Stimulated activated CD4-positive, alpha-beta T cell treated with anti-CD3 and anti-CD28 coated beads, Interleukin-15, amount 100 ng/mL, for 1 hour (primary cell): ENCODE data around the gene HSPB8.
"Not testable (repeated sequence)": the region's sequence is repeated elsewhere in the genome, so short reads cannot be mapped to it uniquely, and the experiment has no call there.

Experiments
- DNase-seq, 2 donors: peaks; one replicate each; pipeline ENCODE4 v3.0.0-alpha.2; 2020; ENCODE audit warnings: low read depth in 1 of 2, low spot score in 1 of 2

HSPB8 gene

DNA sequence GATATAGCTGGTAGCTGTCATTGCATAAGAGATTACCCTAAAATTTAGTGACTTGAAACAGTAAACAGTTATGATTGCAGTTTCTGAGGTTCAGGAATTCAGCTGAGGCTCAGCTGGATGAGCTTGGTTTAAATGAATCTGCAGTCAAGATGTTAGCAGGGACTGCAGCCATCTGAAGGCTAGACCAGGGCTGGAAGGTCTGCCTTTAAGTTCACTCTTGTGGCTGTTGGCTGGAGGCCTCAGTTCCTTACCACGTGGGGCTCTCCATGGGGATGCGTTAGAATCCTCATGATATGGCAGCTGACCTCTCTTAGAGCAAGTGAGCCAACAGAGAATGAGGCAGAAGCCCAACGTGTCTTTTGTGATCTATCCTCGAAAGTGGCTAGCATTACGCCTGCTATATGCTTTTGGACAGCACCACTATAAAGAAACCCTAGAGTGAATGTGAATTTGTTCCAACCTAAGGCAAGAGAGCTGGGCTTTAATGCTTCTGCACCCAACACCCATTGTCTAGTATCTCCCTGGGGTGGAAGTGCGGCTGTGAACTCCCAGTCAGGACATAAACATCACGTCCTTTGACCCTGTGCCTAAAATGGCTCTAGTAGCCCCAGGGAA lies 26.0 kb downstream of the HSPB8 start:
- DNase-seq: no peak

DNA sequence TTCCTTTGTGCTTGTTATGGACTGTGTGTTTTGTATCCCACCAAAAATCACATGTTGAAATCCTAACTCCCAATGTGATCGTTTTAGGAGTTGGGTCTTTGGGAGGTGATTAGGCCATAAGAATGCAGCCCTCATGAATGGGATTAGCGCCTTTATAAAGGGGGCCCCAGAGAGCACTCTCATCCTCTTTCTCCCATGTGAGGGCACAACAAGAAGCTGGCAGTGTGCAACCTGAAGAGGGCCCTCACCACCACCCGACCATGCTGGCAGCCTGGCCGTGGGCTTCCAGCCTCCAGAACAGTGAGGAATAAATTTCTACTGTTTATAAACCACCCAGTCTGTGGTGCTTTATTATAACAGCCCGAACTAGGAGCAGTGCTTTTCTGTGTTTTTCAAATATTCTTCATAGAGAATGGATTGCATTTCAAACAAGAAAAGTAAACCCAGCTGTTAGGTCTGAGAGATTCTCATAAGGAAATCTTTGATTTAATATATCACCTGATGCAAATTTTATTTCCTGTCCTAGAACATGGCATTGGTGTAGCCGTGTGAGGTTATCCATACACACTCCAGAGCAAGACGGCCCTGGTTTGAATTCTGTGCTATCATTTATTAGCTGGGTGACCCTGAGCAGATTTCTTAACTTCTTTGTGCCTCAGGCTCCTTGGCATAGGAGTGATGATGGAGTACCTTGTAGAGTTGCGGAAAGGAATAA lies 27.8 kb downstream of the HSPB8 start:
- DNase-seq: no peak

DNA sequence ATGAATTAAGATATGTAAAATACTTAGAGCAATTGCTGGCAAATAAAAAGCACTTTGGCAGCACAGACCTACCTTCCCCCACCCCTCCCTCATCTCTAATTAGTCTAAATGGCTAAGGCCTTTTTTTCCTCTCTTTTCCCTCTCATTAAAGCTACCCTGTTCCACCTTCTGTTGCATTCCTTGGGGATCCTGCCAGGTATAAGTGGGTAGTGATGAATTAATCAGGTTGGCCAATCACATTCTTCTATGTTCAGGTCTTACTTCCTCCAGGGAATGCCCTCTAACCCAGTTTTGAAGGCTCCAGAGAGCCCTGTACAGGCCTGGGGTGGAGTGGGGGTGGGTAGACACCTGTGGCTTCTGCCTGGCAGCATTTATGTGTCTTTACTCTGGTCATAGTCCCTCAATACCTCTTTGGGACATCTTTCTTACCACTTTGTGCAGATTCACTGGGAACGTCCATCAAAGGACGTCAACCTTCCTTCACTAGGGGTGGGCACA lies 28.4 kb downstream of the HSPB8 start:
- DNase-seq: no peak

DNA sequence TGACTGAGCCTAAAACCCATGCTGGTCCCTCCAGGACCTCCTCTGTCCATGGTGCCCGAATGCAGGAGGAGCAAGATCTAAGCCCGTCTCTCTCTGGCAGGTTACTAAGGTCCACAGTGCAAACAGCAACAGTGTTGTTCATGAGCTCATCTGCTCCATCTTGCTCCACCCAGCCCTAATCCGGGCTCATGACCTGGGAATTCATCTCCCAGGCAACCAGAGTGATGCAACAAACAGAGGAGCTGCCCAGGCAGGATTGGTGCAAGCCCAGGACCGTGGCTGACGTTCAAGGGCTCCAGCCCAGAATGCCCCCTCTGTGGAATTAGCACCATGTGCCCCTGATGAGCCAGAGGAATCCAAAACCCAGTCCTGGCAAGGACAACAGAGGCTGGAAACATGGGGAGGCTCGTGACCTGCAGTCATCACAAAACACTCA lies 29.9 kb downstream of the HSPB8 start:
- DNase-seq: no peak

DNA sequence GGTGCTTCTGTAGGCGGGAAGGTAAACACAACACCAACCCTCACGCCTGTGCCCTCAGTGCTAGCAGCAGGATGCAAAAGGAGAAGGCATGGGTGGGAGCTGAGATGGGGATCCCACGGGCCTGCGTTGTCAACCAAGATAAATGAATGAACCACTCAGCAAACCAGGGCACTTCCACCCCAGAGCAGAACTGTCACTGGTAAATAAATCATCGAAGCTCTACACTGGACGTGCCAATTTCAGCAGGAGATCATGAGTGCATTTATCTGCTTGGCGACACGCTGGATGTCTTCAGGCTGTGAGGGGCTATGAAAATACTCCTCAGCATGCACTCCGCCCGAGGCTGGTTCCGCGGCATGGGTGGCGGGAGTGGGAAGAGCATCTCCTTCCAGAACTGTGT lies 33.2 kb downstream of the HSPB8 start:
- DNase-seq: no peak

DNA sequence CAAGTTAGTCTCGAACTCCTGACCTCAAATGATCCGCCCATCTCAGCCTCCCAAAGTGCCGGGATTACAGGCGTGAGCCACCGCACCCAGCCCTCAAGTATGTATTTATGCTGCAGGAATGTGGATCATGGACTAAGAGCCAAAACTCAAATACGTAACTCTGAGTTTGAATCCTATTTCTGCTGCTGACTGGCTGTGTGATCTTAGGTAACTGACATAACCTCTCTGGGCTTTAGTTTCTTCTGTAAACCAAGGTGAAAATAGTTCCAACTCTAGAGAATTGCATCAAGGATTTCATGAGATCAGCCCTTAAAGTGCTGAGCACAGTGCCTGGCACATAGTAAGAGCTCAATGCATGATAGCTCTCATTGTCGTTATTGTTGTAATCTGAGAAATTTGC lies 37.4 kb downstream of the HSPB8 start:
- no peak for DNase-seq

DNA sequence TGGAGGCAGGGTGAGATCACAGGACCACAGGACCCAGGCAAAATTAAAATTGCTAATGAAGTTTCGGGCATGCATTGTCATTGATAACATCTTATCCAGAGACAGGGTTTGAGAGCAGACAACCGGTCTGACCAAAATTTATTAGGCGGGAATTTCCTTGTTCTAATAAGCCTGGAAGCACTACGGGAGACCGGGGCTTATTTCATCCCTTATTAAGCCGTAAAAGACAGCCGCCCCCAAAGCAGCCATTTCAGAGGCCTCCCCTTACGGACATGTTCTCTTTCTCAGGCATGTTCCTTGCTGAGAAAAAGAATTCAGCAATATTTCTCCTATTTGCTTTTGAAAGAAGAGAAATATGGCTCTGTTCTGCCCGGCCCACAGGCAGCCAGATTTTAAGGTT lies 40.1 kb downstream of the HSPB8 start:
- DNase-seq: not testable (repeated sequence)

DNA sequence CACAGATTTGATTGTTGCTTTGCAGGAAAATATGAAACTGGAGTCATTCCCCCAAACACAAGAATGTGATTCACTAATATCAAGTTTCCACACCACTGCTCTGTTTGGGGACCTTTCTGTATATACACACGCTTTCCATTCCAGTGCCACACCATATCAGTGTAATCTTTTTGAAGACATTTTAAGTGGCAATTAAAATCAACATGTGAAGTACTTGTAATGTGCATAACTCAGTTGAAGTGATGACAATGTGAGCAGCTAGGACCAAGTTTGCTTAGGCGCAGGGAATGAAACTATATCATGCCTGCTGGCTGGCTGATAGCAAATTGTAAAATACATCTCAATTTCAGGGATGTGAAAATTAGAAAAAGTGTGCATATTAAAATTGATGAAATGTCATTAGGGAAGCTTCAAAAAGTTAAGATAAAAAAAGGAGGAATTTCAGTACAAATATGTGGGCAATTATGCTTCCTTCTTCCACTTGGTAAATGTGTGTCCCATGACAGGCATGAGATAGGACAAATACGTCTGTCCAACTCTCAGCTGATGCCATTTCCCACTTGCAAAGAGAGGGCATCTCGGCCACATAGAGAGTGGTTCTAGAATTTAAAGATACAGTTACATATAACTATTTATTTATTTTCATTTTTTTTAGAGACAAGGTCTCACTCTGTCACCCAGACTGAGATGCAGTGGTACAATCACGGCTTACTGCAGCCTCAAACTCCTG lies 43.7 kb downstream of the HSPB8 start:
- DNase-seq: no peak

DNA sequence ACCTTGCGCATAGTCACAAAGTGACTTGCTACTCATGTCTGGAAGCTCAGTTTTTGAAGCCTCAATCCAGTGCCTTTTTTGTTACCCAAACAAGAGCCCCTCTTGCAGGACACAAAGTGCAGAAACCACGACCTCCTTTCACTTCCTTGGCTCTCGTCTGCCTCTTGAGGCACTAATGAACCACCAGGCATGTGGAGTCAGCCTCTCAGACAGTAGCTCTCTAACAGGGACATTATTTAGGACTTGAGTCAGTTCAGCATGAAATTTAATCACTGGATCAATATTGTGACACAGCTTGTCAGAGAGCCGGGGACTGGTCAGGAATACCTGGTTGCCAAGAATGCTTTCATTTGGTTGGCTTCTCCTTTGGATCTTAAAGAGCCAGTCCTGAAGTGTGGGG lies 46.7 kb downstream of the HSPB8 start:
- no peak for DNase-seq

DNA sequence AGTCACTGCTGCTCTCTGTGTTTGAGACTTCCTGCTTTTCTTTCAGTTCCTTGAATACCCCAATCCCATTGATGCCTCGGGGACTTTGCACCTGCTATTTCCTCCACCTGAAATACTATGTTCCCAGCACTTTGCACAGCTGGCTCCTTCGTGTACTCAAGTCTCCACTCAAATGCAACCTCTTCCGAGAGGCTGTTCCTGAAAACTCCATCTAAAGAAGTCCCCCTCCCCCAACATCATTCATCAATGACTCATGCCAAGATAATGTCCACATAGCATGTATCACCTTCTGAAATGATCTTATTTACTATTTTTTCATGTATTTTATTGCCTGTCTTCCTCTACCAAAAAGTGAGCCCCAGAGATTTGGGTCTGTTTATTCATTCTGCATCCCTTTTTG lies 48.6 kb downstream of the HSPB8 start:
- DNase-seq: no peak

DNA sequence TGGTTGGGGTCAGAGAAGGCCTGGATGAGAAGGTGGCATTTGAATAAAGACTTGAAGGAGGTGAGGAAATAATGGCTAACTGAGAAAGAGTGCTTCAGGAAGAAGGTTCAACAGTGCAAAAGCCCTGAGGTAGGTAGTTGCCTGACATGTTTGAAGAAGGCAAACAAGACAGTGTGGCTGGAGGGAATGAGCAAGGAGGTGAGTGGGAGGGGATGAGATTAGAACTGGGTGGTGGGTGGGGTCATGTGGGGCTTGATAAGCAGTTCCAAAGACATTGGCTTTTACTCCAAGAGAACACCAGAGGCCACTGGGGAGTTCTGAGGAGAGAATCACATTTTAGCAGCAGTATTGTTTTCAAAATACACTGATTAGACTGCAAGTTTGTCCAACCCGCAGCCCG lies 50.5 kb downstream of the HSPB8 start:
- no peak for DNase-seq

DNA sequence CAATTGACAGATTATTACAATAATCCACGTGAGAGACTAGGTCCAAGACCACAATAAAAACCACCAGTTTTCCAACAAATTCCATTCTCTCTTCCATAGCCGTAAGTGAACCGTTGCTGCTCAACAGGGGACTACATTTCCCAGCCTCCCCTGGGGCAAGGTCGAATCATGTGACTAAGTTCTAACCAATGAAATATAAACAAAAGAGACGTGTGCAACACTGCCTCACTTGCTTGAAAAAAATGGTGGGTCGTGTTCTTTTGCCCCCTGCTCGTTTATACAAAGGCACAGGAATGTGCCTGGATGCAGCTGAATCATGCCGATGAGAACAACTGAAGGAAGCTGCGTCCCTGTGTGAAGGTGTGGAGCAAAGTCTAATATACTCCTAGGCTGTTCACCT lies 51.1 kb downstream of the HSPB8 start:
- DNase-seq: no peak

DNA sequence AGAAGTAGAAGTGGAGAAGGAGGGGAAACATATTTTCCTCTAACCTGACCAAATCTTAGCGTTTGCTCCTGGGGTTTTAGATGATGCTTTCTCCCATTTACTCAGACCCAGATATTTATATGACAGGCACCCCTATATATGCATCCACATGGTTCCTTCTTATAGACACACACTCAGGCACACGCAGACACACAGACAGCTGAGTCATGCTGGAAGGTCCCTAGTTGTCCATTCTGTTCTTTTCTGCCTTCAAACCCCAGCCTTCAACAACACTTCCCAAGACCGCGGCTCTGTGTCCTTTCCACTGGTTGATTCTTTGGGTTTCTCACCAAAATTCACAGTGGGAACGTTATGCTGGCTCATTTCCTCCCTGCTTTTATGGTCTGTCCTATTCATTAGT lies 52.1 kb downstream of the HSPB8 start:
- DNase-seq: no peak

DNA sequence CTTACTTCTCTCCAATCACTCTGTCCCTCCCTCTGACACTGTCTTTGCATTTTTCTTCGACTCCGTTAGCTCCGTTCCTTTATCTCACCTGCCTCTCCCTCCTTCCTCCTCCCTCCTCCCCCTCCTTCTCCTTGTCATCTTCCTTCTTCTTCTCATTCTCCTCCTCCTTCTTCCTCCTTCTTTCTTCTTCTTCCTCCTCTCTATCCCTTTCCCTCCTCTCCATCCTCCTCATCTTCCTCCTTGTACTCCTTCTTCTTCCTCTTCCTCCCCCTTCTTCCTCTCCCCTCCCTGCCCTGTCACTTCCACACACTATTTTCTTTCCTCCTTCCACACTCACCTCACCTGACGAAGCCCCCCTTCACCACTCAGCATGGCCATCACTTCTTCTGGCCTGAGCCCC lies 53.0 kb downstream of the HSPB8 start:
- no peak for DNase-seq

DNA sequence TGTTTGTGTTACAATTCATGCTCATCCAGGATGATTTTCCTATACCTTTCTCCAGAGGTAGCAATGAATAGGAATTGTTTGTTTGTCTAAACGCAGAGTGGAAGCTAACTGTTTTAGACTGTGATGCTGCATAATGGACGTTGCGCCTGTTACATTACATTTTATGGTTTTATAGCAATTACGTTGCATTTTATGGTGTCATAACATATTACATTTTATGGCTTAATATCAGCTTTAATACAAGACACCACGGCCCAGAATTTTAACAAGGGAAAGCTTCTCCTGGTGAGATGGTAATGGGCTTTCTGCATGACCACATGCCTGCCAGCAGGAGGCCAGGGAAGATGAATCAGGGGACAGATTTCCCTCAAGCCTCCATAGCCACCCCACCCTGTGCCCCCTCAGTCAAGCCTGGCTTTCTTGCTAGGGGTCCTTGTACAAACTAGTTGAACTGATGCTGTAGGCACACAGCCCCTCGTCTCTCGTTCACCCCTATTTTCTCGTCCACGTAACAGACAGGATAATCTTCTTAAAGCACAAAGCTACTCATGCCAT lies 56.5 kb downstream of the HSPB8 start:
- DNase-seq: no peak

DNA sequence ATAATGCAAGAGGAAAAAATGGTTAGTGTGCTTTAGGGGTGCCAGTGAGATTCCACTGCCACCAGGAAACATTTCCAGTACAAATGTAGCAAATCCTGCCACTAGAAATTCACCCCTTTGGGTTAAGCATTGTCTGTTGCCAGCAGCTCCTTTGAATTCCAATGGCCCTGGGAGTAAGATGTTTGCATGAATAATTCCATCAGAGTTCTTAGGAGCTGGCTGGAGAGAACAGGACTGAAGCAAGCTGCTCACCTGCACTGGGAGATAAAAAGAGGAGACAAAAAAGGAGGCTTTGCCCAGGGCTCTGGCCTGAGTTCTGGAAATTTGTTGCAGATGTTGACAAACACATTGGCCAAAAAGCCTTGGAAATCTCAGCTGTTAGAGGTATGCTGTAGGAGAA lies 57.6 kb downstream of the HSPB8 start:
- no peak for DNase-seq

DNA sequence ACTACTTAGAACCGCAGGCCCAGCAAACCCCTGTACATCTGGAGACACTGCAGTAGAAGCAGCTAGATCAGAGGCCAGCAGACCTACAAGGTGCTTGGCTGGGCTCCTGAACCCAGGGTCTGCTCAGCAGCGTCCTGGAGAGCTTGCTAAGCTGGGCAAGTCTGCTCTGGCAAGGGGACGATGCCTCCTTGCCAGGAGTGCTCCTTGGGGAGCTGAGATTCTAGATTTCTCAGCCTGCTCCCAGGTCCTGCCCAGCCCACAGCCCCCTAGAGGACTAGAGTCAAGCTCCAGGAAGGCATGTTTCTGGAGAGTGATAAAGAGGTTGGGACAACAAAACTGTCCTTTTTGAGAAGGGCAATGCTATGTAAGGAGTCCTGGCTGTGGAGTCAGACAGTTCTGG lies 60.3 kb downstream of the HSPB8 start:
- DNase-seq: no peak

DNA sequence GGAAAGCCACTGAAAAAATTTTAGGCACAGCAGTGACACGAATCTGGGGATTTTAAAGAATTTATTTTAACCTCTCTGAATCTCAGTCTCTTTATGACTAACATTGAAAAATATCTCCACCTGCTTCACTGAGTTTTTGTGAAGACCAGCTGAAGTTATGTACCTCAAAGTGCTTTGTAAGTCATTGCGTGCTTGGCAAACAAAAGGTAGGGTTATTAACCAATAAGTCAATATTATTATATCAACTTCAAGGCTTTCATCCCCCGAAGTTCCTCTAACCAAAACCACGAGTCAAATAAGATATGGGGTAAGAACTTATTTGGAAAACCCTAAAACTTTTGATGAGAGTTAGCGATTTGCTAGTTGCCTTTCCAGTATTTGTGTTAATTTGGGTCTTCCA lies 62.3 kb downstream of the HSPB8 start:
- DNase-seq: no peak

DNA sequence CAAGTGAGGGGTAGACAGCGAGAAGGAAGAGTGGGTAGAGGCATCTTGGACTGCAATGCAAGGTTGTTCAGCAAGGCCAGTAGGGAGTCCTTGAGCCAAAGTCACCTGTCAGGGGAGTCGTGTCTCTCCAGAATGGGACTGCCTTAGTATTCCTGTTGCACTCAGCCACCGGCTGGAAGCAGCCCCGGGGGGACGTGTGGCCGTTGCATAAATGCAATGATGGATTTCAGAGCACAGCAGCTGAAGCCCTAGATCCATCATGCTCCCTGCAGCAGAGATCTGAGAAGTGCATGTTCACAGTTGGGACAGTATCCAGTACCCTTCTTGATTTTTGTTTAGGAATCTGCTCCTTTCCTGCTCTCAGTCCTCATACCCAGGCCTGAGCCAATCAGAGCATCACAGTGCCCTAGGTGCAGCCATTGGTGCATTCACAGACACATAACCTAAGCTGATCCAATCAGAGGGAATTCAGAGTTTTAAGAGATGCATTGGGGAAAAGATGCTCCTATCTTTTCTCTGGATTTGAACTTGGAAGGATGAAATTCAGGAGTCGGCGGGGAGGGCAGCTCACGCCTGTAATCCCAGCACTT lies 62.9 kb downstream of the HSPB8 start:
- no peak for DNase-seq
